Mammary epithelial cell (primary cell): Measurements from ENCODE around the gene NTPCR.

Experiments used
- CTCF ChIP-seq, 2 donors: IDR thresholded peaks in 1 of 2; conservative IDR thresholded peaks in 1 of 2; 2 replicates each; pipeline ENCODE4 v1.5.1; 2011 to 2012; ENCODE audit warnings: inconsistent platforms in 2 of 2, low read length in 2 of 2, mild to moderate bottlenecking in 2 of 2, control low read depth in 1 of 2, low read depth in 1 of 2; ENCODE audit not compliant: insufficient read depth in 1 of 2; ENCODE audit errors: extremely low read depth in 1 of 2
- EZH2 ChIP-seq: IDR thresholded peaks from 2 replicates; pipeline ENCODE4 v1.6.1; 2012; ENCODE audit warnings: low read length, inconsistent platforms, borderline replicate concordance

GRCh38 chr1:232969799-232970198, 19.4 kb downstream of the NTPCR start:
- no peak for TF ChIP-seq EZH2
- TF ChIP-seq CTCF (conservative IDR thresholded peaks at IDR 0.05 in 1 of 2, IDR thresholded peaks at IDR 0.05 in 1 of 2; ENCODE audit: extremely low read depth in 1 of 2, insufficient read depth in 1 of 2, low read depth in 1 of 2, low read length in 2 of 2), result no peak
